ENCODE data around the gene EXOSC2. TPM values are rescaled to one million over a fixed set of nuclear protein-coding genes. Genes with fewer than 3 reads are reported as not detected.

The EXOSC2 gene
- total RNA-seq, 1 experiment from 2014 or later: 71.5 TPM

DNA sequence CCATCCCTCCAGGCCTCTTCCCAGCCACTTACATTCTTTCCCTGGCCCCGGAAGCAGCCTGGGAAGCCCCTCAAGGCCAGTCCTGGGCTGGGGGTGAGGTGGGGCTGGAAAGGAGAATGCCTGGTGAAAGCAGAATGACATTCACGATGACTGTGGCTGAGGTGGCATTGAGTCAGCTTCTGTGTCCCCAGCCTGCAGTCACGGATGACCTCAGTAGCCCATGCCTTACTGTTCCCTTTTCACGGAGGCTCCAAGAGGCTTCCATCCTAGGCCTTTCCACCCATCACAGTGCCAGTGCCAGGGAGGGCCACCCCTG is 26.5 kb upstream of the EXOSC2 start:
- H3K79me2 ChIP-seq (ENCODE audit: insufficient read depth, low read length): no peaks in the 10 kb centered on the region
- H3K9ac ChIP-seq (ENCODE audit: low read length): no peak overlapping the region
- H3K9me3 ChIP-seq (ENCODE audit: control insufficient read depth in 1 of 2, insufficient read depth in 1 of 2, low read depth in 1 of 2, low read length in 2 of 2): no peaks in the 10 kb centered on the region
- H3K4me1 ChIP-seq (ENCODE audit: control insufficient read depth in 1 of 2, insufficient read depth in 2 of 2, low read length in 2 of 2): peaks cover 0 to 8% of the 10 kb centered on the region in 2 experiments; a peak in 2 of 4 replicates
- TF ChIP-seq, protein P1, sequence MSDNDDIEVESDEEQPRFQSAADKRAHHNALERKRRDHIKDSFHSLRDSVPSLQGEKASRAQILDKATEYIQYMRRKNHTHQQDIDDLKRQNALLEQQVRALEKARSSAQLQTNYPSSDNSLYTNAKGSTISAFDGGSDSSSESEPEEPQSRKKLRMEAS (IDR thresholded peaks at IDR 0.05): no peak
- no peak for TF ChIP-seq ZNF274 (IDR thresholded peaks at IDR 0.05; ENCODE audit: low read depth, low read length)
- no peak for TF ChIP-seq EGR1 (IDR thresholded peaks at IDR 0.05; ENCODE audit: low read depth)
- no peak for TF ChIP-seq FOSL1 (IDR thresholded peaks at IDR 0.05; ENCODE audit: low read depth)
- no peak for TF ChIP-seq SIN3A (IDR thresholded peaks at IDR 0.05; ENCODE audit: low read depth)
- TF ChIP-seq, protein P2, sequence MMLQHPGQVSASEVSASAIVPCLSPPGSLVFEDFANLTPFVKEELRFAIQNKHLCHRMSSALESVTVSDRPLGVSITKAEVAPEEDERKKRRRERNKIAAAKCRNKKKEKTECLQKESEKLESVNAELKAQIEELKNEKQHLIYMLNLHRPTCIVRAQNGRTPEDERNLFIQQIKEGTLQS (IDR thresholded peaks at IDR 0.05): no peak
- no peak for TF ChIP-seq EZH2 (IDR thresholded peaks at IDR 0.05)
- TF ChIP-seq ZFX (IDR thresholded peaks at IDR 0.05): no peak
- TF ChIP-seq POLR2AphosphoS5 (IDR thresholded peaks at IDR 0.05; ENCODE audit: low read depth, low read length): no peak
- TF ChIP-seq POLR2A (IDR thresholded peaks at IDR 0.05; ENCODE audit: borderline replicate concordance, extremely low read depth, insufficient read depth, insufficient read length): no peak
- TF ChIP-seq RAD21 (IDR thresholded peaks at IDR 0.05; ENCODE audit: low read depth): no peak
- no peak for TF ChIP-seq EZH2phosphoT487 (IDR thresholded peaks at IDR 0.05; ENCODE audit: borderline replicate concordance)
- TF ChIP-seq, protein P3, sequence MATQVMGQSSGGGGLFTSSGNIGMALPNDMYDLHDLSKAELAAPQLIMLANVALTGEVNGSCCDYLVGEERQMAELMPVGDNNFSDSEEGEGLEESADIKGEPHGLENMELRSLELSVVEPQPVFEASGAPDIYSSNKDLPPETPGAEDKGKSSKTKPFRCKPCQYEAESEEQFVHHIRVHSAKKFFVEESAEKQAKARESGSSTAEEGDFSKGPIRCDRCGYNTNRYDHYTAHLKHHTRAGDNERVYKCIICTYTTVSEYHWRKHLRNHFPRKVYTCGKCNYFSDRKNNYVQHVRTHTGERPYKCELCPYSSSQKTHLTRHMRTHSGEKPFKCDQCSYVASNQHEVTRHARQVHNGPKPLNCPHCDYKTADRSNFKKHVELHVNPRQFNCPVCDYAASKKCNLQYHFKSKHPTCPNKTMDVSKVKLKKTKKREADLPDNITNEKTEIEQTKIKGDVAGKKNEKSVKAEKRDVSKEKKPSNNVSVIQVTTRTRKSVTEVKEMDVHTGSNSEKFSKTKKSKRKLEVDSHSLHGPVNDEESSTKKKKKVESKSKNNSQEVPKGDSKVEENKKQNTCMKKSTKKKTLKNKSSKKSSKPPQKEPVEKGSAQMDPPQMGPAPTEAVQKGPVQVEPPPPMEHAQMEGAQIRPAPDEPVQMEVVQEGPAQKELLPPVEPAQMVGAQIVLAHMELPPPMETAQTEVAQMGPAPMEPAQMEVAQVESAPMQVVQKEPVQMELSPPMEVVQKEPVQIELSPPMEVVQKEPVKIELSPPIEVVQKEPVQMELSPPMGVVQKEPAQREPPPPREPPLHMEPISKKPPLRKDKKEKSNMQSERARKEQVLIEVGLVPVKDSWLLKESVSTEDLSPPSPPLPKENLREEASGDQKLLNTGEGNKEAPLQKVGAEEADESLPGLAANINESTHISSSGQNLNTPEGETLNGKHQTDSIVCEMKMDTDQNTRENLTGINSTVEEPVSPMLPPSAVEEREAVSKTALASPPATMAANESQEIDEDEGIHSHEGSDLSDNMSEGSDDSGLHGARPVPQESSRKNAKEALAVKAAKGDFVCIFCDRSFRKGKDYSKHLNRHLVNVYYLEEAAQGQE (IDR thresholded peaks at IDR 0.05; ENCODE audit: low read depth): no peak
- RAD21 ChIA-PET (ENCODE audit: low non-redundant PET in 1 of 2, low total read pairs in 2 of 2, uncharacterized antibody in 2 of 2, unreplicated experiment in 2 of 2): no interaction called here
- no peaks in the 10 kb centered on the region for H3K9me2 ChIP-seq (ENCODE audit: insufficient read depth)
- CTCF ChIA-PET: no interaction called here
- H4K20me1 ChIP-seq (ENCODE audit: insufficient read depth): no peaks in the 10 kb centered on the region
- DNase-seq (ENCODE audit: low read depth, low spot score) (no peak), ATAC-seq (no peak)
- no peak overlapping the region for H3K27ac ChIP-seq (ENCODE audit: low read depth, low read length)
- no peak overlapping the region for H3K4me3 ChIP-seq (replicated peaks in 1 of 2; ENCODE audit: low read depth in 1 of 2, low read length in 2 of 2)
- no TSS peak for BruUV-seq (replicated peaks)
- H2AFZ ChIP-seq (ENCODE audit: low read depth, low read length, poor library complexity, severe bottlenecking): no peak overlapping the region
- no peaks in the 10 kb centered on the region for H3K27me3 ChIP-seq (ENCODE audit: insufficient read depth, low read length)
- H3K36me3 ChIP-seq (ENCODE audit: control insufficient read depth in 1 of 2, insufficient read depth in 2 of 2, low read length in 2 of 2): no peaks in the 10 kb centered on the region
- intact Hi-C loops (cut with micrococcal nuclease): no loop called here
- POLR2A ChIA-PET: no interaction called here
- H3K4me2 ChIP-seq (ENCODE audit: low read length): no peak overlapping the region
